ENCODE results near the gene RPTOR. TPM values are rescaled to one million over a fixed set of nuclear protein-coding genes. Genes with fewer than 3 reads are reported as not detected.
A peak's percentile ranks its signal among the peaks of the same experiment; 100 is the strongest.

The RPTOR gene
- total RNA-seq, 6 experiments from 2014 or later: 34.4 to 39.2 (median 35.5) TPM

DNA sequence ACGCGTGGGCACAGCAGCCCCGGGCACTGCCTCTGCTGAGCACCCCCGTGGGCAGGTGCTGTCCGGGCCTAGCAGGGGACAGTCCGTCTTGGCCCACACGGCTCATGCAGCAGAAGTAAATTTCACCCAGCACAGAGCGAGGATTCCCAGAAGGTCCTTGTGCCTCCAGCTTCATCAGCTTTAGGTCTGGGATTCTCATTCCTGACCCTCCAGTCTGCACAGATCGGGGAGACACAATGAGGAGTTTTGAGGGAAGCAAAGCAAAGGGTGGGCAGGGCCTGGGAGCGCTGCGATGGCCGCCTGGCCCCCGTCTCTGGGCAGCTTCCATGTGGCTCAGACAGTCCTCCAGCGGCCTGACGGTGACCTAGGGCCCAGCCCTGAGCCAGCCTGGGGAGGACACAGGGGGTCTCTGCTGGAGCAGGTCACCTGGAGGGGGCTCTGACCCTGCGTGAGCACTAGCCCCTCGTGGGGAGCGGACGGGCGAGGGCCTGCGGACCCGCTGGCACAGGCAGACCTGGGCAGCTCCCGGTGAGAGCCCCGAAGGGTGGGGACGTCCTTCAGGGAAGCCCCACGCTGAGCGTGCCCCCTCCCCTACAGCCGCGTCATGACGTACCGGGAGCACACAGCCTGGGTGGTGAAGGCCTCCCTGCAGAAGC lies 416.3 kb downstream of the RPTOR start:
- peaks cover 2% of the 10 kb centered on the region for H3K27me3 Mint-ChIP-seq (ENCODE audit: insufficient read depth)
- no peak overlapping the region for H3K27ac Mint-ChIP-seq
- H3K9me3 Mint-ChIP-seq: no peaks in the 10 kb centered on the region
- H3K4me3 Mint-ChIP-seq: no peak overlapping the region
- H3K36me3 Mint-ChIP-seq (ENCODE audit: low read depth): peaks cover 9% of the 10 kb centered on the region
- no peak for DNase-seq
- TF ChIP-seq, protein P1, sequence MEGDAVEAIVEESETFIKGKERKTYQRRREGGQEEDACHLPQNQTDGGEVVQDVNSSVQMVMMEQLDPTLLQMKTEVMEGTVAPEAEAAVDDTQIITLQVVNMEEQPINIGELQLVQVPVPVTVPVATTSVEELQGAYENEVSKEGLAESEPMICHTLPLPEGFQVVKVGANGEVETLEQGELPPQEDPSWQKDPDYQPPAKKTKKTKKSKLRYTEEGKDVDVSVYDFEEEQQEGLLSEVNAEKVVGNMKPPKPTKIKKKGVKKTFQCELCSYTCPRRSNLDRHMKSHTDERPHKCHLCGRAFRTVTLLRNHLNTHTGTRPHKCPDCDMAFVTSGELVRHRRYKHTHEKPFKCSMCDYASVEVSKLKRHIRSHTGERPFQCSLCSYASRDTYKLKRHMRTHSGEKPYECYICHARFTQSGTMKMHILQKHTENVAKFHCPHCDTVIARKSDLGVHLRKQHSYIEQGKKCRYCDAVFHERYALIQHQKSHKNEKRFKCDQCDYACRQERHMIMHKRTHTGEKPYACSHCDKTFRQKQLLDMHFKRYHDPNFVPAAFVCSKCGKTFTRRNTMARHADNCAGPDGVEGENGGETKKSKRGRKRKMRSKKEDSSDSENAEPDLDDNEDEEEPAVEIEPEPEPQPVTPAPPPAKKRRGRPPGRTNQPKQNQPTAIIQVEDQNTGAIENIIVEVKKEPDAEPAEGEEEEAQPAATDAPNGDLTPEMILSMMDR (IDR thresholded peaks at IDR 0.05): no peak
- peaks cover 9% of the 10 kb centered on the region for H3K4me1 Mint-ChIP-seq (ENCODE audit: low read depth)

DNA sequence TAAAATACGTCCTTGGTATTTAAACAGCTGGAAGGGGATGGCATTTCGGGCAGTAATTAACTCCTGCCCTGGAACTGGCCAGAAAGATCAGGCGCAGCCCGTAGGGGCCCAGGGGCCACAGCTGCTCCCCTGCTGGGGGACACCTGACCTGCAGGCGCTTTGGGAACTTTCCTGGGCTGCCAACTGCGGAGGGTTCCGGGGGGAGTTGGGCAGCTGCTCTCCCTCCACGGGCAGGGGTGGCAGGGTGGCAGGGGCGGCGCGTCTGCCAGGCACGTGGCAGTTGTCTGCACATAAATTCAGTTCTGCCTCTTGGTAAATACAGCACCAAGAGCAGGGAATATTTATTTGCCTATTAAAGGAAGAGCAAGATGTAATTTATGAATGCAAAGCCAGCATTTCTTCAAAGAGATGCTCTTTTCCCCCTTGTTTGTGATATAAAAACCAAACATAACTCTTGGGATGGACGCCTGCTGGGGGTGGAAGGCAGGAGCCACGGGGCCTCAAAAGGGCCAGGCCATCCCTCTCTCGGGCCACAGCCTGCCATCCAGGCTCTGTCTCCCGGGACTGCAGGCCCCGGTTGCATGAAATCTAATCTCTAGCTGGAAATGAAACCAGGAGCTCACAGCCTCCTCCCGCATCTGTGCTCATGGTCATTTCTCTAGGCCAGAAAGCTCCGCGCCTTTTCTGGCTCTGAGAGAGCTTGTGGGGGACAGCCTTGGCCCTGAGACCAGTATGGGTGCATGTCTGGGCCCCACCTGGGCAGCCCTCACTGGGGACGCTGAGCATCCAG lies 417.1 kb downstream of the RPTOR start:
- Mint-ChIP-seq H3K36me3 (ENCODE audit: low read depth) (peaks cover 13% of the 10 kb centered on the region), H3K27me3 (ENCODE audit: insufficient read depth) (peaks cover 2% of the 10 kb centered on the region), H3K9me3 (no peaks in the 10 kb centered on the region), H3K27ac (no peak overlapping the region), H3K4me3 (no peak overlapping the region), H3K4me1 (ENCODE audit: low read depth) (peaks cover 9% of the 10 kb centered on the region)
- no peak for DNase-seq
- TF ChIP-seq, protein P1 (IDR thresholded peaks at IDR 0.05): peak; percentile 34; the same call in 1 of the 2 replicates

DNA sequence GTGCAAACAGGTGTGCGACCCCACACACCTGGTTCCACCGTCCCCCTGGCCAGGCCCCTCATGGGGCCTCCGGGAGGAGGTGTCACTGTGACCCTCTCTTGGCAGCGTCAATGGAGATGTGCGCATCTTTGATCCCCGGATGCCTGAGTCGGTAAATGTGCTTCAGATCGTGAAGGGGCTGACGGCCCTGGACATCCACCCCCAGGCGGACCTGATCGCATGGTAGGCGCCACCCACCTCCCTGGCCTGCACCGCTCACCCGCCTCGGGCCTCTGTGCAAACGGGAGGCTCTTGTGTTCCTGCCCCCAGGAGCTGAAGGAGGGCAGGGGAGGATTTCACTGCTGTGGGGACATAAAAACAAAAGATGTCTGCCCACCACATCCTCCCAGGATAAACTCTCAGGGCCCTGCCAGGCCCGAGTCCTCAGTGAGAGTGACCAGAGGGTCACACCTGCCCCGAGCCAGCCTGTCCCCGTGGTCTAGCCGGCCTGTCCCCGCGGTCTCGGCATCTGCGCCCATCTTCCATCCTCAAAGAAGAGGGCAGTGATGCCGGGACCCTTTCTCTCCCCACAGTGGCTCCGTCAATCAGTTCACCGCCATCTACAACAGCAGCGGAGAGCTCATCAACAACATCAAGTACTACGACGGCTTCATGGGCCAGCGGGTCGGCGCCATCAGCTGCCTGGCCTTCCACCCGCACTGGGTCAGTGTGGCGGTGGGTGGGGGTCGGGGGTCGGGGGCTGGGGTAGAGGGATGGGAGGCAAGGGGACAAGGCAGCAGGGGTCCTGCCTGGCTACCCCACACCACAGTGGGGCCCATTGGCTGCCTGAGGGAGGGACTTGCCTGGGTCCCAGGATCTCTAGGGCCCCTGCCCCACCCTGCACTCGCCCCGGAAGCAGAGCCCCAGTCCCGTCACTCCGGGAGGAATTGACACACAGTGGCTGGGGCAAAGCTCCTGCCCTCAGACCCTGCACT lies 418.0 kb downstream of the RPTOR start:
- Mint-ChIP-seq H3K27ac (no peak overlapping the region), H3K4me1 (ENCODE audit: low read depth) (peaks cover 9% of the 10 kb centered on the region), H3K4me3 (no peak overlapping the region), H3K27me3 (ENCODE audit: insufficient read depth) (peaks cover 2% of the 10 kb centered on the region), H3K36me3 (ENCODE audit: low read depth) (peaks cover 15% of the 10 kb centered on the region), H3K9me3 (no peaks in the 10 kb centered on the region)
- TF ChIP-seq, protein P1 (IDR thresholded peaks at IDR 0.05): no peak
- no peak for DNase-seq

DNA sequence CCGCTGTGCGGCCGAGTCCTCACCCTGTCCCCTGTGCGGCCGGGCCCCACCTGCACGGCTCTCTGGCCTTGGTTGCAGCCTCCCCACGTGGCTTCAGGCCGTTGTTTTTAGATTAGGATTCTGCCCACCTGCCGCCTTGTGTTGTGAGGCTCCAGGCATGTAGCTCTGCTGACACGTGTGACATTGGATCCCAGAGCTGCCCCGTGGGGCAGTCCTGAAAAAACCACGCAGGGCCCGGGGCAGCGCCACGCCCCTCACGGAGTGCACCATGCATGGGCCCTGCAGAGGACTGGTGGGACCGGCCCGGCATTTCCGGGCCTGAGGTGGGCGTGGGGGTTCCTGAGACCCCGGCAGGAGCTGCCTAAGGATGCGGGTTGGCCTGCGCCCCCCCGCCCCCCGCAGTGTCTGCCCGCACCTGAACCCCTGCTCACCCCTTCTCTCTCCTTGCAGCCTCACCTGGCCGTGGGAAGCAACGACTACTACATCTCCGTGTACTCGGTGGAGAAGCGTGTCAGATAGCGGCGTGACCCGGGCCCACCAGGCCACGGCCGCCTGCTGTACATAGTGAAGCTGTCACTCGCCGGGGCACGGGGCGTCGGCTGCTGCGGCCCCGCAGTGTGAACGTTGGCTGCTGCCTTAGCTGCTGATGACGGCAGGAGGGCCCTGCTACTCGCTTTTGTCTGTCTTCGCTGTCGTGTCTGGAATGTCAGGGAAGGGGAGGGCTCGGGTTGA lies 419.3 kb downstream of the RPTOR start:
- no peak overlapping the region for H3K27ac Mint-ChIP-seq
- no peak for DNase-seq
- H3K4me3 Mint-ChIP-seq: no peak overlapping the region
- peaks cover 11% of the 10 kb centered on the region for H3K27me3 Mint-ChIP-seq (ENCODE audit: insufficient read depth)
- H3K36me3 Mint-ChIP-seq (ENCODE audit: low read depth): peaks cover 15% of the 10 kb centered on the region
- peaks cover 17% of the 10 kb centered on the region for H3K4me1 Mint-ChIP-seq (ENCODE audit: low read depth)
- TF ChIP-seq, protein P1 (IDR thresholded peaks at IDR 0.05): no peak
- H3K9me3 Mint-ChIP-seq: no peaks in the 10 kb centered on the region

DNA sequence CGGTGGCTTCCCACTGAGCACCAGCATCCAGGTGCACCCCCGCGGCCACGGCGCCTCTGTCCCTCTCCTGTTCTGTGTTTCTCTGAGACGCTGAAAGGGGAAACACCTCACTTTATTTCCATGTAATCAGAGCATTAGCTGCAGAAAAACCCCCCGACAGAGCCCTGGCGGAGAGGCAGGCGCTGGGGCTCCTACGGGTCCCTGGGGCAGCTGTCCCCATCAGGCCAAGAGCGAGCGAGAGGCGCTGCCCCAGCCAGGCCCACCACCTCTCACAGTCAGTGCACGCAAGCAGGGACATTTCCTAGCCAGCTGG lies 419.9 kb downstream of the RPTOR start:
- DNase-seq: no peak
- Mint-ChIP-seq H3K9me3 (no peaks in the 10 kb centered on the region), H3K36me3 (ENCODE audit: low read depth) (peaks cover 15% of the 10 kb centered on the region), H3K4me3 (no peak overlapping the region), H3K27me3 (ENCODE audit: insufficient read depth) (peaks cover 11% of the 10 kb centered on the region), H3K4me1 (ENCODE audit: low read depth) (peaks cover 12% of the 10 kb centered on the region), H3K27ac (no peak overlapping the region)
- TF ChIP-seq, protein P1 (IDR thresholded peaks at IDR 0.05): no peak

Measured in HFFc6 (cell line).